K562 treated with DMSO at 1 percent for 4 hours (cell line): ENCODE measurements around the gene ZNF8. TPM values are rescaled to one million over a fixed set of nuclear protein-coding genes. Genes with fewer than 3 reads are reported as not detected.

Source experiments
- total RNA-seq: library from RNA; unstranded; fragments of 300-600 nt; gene quantifications from 2 replicates; pipeline ENCODE4 v1.2.3, GENCODE V29; 2022; ENCODE audit not compliant: insufficient read depth

ZNF8 gene
- total RNA-seq, result 1.7 and 1.8 TPM in 2 replicates

DNA sequence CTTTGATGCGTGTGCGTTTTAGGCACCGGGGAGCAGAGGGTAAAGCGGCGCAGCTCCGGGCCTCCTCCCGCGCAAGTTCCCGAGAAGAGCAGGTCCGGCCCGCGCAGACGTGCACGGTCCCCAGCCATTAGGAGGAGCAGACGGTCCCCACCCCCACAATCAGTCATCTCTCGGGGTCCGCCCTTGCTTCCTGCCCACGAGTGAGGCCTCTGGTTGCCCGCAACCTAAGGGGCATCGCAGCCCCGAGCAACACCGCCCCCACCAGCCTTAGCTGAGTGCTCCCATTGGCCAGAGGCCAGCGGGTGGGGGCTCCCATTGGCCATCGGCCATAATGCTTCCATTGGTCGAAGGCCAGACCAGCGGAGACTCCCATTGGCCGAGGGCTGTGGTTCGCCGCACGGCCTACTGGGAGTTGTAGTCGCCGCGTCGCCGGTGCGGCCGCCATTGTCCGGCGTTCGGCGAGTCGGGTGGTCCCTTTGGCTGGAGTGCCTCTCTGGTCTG is at the start of gene ZNF8:
Gene ZNF8 (plus strand): TSS at position 415 of the 501 bp plus-strand sequence. CDS start 127 bp downstream, outside the sequence.

DNA sequence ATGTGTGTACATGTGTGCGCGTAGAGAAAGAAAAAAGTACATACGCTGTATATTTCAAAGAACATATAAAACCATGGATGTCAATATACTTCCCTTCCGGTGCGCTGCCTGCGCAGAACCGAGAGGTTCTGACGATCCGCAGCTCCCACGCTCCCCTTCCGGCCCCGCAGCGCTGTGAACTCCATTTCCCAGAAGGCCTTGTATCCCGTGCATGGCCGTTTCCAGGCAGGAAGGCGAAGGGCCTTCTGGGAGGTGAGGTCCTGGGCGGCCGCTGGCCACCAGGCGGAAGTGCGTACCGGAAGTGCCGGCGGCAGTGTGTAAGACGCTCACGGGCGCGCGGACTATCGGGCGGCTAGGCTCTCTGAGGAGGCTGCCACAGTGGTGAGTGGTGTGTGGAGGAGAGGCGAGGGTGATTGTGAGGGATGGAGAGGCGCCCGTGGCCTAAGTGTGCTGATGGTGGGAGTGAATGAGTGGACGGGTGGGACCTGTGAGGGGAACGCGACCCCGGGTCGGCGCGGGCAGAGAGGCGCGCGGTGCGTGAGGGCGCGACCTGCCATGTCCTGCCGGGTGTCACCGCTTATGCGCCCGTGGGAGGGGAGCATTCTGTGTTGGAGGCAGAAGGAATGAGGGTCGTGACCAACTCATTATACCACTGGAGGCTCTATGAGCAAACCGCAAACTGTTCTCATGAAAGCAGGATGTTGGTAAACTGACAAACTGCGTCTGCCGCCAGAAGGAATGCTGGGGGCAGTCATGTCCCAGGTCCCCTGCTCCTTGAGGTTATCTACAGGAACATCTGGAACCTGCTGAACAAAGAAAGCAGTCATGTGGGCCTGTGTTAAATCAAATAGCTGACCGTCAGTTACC is 26.5 kb downstream of the ZNF8 start, which contains the start of gene ERVK3-1:
Gene ERVK3-1 (plus strand): TSS at position 313 of the 867 bp plus-strand sequence. CDS start 6,792 bp downstream, outside the sequence.

GRCh38 chr19:58326914-58327726 is 48.4 kb downstream of the ZNF8 start, which contains the start of gene ZSCAN22:
TSS of gene ZSCAN22 (plus strand) at chr19:58326994. CDS start at chr19:58334803, 7,809 bp downstream.

Other genes starting within 250 kb of the ZNF8 start
- gene ZSCAN1, start 244.9 kb upstream of the ZNF8 start, total RNA-seq, result not detected in 2 replicates
- gene ZNF135, start 219.7 kb upstream of the ZNF8 start, total RNA-seq, result not detected in 2 replicates
- gene ZSCAN18, start 180.7 kb upstream of the ZNF8 start, total RNA-seq, result 3.4 and 8.5 TPM in 2 replicates
- 1.5 and 2.4 TPM in 2 replicates for gene ZNF329, start 128.2 kb upstream of the ZNF8 start, total RNA-seq
- gene ZNF274, start 95.9 kb upstream of the ZNF8 start, total RNA-seq, result 34.3 and 35.2 TPM in 2 replicates
- gene ZNF544, start 50.0 kb upstream of the ZNF8 start, total RNA-seq, result 20.9 and 27.5 TPM in 2 replicates
- 94.2 and 122 TPM in 2 replicates for gene ERVK3-1, start 26.4 kb downstream of the ZNF8 start, total RNA-seq
- 1.7 and 2.7 TPM in 2 replicates for gene ZSCAN22, start 48.0 kb downstream of the ZNF8 start, total RNA-seq
- 17.9 and 43.1 TPM in 2 replicates for gene A1BG, start 74.5 kb downstream of the ZNF8 start, total RNA-seq
- gene ZNF497, start 83.8 kb downstream of the ZNF8 start, total RNA-seq, result 4.4 and 4.6 TPM in 2 replicates
- 2.8 and 6.2 TPM in 2 replicates for gene ZNF837, start 102.1 kb downstream of the ZNF8 start, total RNA-seq
- 5,644 and 6,167 TPM in 2 replicates for gene RPS5, start 108.3 kb downstream of the ZNF8 start, total RNA-seq
- gene RNF225, start 116.7 kb downstream of the ZNF8 start, total RNA-seq, result 1.1 TPM in 1 of 2 replicates, not detected in the other
- 11.1 and 12.3 TPM in 2 replicates for gene ZNF584, start 129.7 kb downstream of the ZNF8 start, total RNA-seq
- gene ZNF132, start 161.2 kb downstream of the ZNF8 start, total RNA-seq, result 0.78 and 1.5 TPM in 2 replicates
- gene ZNF324B, start 172.7 kb downstream of the ZNF8 start, total RNA-seq, result 1.9 and 2.6 TPM in 2 replicates
- 8.6 and 11.8 TPM in 2 replicates for gene ZNF324, start 188.1 kb downstream of the ZNF8 start, total RNA-seq
- gene ZNF446, start 197.4 kb downstream of the ZNF8 start, total RNA-seq, result 9.9 and 11.9 TPM in 2 replicates
- 26.2 and 35.6 TPM in 2 replicates for gene SLC27A5, start 233.0 kb downstream of the ZNF8 start, total RNA-seq
- gene ZBTB45, start 240.9 kb downstream of the ZNF8 start, total RNA-seq, result 9.5 and 13.1 TPM in 2 replicates